Measurements from ENCODE around the gene UBE4A. TPM values are rescaled to one million over a fixed set of nuclear protein-coding genes. Genes with fewer than 3 reads are reported as not detected.
A peak's percentile ranks its signal among the peaks of the same experiment; 100 is the strongest.

The UBE4A gene
- total and polyA plus RNA-seq, 9 of the 15 experiments (the other 6 are each of a cell fraction or from before 2014, with no cell fraction given), result 13.5 to 45.2 (median 26.8) TPM

- TF ChIP-seq ELF2 (CRISPR knock-in tag; IDR thresholded peaks at IDR 0.05) (peak; percentile 79; the same call in 1 of the 2 replicates), NFE2 (IDR thresholded peaks at IDR 0.05; ENCODE audit: low read depth) (peak; percentile 98), ADNP (tag; IDR thresholded peaks at IDR 0.05) (0 out of 2 replicates have a peak, but pooled peaks have one; percentile 24), TFE3 (CRISPR knock-in tag; IDR thresholded peaks at IDR 0.05) (no peak), FOXK2 (conservative IDR thresholded peaks at IDR 0.05 in 1 of 2, IDR thresholded peaks at IDR 0.05 in 1 of 2; ENCODE audit: low read depth in 2 of 2) (peak; percentile 93 to 95), SMARCC2 (IDR thresholded peaks at IDR 0.05; ENCODE audit: low read depth) (peak; percentile 91), CBFB (CRISPR knock-in tag; IDR thresholded peaks at IDR 0.05) (no peak), GTF2E2 (tag; IDR thresholded peaks at IDR 0.05) (no peak), ZKSCAN3 (CRISPR knock-in tag; IDR thresholded peaks at IDR 0.05) (no peak), ZC3H11A (IDR thresholded peaks at IDR 0.05; ENCODE audit: low read depth, low read length) (no peak), ZNF274 (IDR thresholded peaks at IDR 0.05; ENCODE audit: borderline replicate concordance, low read depth, low read length) (no peak), CEBPG (CRISPR knock-in tag; IDR thresholded peaks at IDR 0.05) (peak; percentile 58; the same call in 1 of the 2 replicates), CEBPG (tag; conservative IDR thresholded peaks at IDR 0.05 in 1 of 2, IDR thresholded peaks at IDR 0.05 in 1 of 2) (no peak; a peak in 1 of 4 replicates), PHB (CRISPR knock-in tag; IDR thresholded peaks at IDR 0.05) (no peak), TCFL5 (CRISPR knock-in tag; conservative IDR thresholded peaks at IDR 0.05) (no peak), BHLHE40 (IDR thresholded peaks at IDR 0.05; ENCODE audit: low read length) (peak; percentile 69), ZNF507 (tag; conservative IDR thresholded peaks at IDR 0.05) (no peak), HBP1 (CRISPR knock-in tag; IDR thresholded peaks at IDR 0.05) (no peak), RBM17 (IDR thresholded peaks at IDR 0.05; ENCODE audit: borderline replicate concordance, low read depth, low read length) (no peak)
- TF ChIP-seq, protein P1, sequence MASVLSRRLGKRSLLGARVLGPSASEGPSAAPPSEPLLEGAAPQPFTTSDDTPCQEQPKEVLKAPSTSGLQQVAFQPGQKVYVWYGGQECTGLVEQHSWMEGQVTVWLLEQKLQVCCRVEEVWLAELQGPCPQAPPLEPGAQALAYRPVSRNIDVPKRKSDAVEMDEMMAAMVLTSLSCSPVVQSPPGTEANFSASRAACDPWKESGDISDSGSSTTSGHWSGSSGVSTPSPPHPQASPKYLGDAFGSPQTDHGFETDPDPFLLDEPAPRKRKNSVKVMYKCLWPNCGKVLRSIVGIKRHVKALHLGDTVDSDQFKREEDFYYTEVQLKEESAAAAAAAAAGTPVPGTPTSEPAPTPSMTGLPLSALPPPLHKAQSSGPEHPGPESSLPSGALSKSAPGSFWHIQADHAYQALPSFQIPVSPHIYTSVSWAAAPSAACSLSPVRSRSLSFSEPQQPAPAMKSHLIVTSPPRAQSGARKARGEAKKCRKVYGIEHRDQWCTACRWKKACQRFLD (CRISPR knock-in tag; IDR thresholded peaks at IDR 0.05), result peak; percentile 86; the same call in 1 of the 2 replicates
- TF ChIP-seq, protein P2, sequence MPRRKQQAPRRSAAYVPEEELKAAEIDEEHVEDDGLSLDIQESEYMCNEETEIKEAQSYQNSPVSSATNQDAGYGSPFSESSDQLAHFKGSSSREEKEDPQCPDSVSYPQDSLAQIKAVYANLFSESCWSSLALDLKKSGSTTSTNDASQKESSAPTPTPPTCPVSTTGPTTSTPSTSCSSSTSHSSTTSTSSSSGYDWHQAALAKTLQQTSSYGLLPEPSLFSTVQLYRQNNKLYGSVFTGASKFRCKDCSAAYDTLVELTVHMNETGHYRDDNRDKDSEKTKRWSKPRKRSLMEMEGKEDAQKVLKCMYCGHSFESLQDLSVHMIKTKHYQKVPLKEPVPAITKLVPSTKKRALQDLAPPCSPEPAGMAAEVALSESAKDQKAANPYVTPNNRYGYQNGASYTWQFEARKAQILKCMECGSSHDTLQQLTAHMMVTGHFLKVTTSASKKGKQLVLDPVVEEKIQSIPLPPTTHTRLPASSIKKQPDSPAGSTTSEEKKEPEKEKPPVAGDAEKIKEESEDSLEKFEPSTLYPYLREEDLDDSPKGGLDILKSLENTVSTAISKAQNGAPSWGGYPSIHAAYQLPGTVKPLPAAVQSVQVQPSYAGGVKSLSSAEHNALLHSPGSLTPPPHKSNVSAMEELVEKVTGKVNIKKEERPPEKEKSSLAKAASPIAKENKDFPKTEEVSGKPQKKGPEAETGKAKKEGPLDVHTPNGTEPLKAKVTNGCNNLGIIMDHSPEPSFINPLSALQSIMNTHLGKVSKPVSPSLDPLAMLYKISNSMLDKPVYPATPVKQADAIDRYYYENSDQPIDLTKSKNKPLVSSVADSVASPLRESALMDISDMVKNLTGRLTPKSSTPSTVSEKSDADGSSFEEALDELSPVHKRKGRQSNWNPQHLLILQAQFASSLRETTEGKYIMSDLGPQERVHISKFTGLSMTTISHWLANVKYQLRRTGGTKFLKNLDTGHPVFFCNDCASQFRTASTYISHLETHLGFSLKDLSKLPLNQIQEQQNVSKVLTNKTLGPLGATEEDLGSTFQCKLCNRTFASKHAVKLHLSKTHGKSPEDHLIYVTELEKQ (CRISPR knock-in tag; IDR thresholded peaks at IDR 0.05), result no peak
Observed at GRCh38 chr11:118415739-118416068, 56.3 kb downstream of the UBE4A start (continued).

Measured in K562 (cell line).